PC-9 (cell line): ENCODE measurements around the gene FGF22.

Source experiments
- CTCF ChIP-seq: fragments of 200-600 bp; sonication (generic); conservative IDR thresholded peaks from 2 replicates; pipeline ENCODE4 v1.6.1; 2017; ENCODE audit warnings: mixed run types, antibody characterized with exemption, mild to moderate bottlenecking, moderate library complexity
- EZH2 ChIP-seq: fragments of 200-600 bp; sonication (generic); IDR thresholded peaks from 2 replicates; pipeline ENCODE4 v1.8.0; 2017; ENCODE audit warnings: antibody characterized with exemption, low read depth

GRCh38 chr19:651114-651818, 11.6 kb downstream of the FGF22 start:
- TF ChIP-seq CTCF (no peak), EZH2 (no peak)
